Activated gamma-delta T cell (primary cell): ENCODE results near the gene MYOZ3.

Experiments used
- DNase-seq: peaks from one replicate; lab custom pipeline; 2025; lab: John Stamatoyannopoulos, UW

Gene MYOZ3

DNA sequence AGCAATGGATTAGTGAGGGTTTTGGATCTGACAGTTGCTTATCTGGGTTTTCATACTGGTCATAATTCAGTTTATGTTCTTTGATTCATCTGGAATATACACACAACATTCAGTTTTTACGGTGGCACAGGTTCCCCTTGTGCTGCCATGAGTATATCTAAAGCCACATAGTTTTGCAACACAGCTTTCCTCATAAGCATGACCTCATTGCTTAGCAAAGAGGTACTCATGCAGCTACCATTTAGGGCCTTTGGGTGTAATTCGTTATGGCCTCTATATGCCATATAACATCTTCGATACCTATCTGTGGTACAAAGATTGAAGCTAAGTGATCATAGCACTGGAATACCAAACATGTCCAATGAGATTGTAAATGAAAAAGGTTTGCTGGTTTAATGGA, 42.7 kb downstream of the MYOZ3 start:
- no peak for DNase-seq

DNA sequence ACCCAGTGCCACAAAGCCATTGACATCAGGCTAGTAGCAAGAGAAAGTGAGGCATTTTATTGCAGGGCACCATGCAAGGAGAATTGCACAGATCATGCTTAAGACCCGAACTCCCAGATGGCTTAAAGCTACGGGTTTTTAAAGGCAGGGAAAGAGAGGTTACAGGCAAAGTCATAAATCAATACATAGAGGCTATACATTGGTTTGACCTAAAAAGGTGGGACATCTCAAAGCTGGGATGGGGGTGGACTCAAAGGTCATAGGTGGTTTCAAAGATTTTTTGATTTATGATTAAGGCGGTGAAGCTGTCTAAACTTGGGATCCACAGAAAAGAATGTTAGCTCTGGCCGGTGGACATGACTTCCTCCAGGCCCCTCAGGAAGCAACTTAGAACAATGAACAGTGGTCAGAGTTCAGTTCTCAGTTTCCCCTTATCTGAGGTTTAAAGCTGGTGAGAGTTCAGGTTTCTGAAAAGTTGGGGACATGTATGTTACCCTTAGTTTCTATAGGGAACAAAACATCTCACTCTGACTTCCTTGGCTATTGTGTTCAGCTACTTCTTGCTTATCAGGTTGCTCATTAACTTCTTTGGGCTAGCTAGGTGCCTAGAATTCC, 45.8 kb downstream of the MYOZ3 start:
- no peak for DNase-seq

- DNase-seq, result no peak
Measured at GRCh38 chr5:150710165-150710564, 49.1 kb downstream of the MYOZ3 start.

DNA sequence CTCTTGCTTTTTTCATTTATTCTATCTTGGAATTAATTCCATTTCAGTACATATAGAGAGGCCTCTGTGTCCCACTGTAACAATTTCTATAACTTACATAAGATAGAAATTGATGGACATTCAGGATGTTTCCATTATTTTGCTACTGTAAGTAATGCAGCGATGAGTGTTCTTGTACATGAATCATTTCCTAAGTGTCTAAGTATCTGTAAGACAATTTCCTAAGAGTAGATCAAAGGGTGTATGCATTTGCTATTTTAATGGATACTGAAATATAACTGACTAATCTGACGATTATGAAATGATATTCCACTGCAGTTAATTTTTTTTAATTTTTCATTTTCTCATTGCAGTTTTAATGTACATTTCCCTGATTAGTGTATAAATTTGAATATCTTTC, 62.8 kb downstream of the MYOZ3 start:
- no peak for DNase-seq
